Measurements from ENCODE around the gene MYBPHL. TPM values are rescaled to one million over a fixed set of nuclear protein-coding genes. Genes with fewer than 3 reads are reported as not detected.
"Not testable (repeated sequence)": the region's sequence is repeated elsewhere in the genome, so short reads cannot be mapped to it uniquely, and the experiment has no call there.

The MYBPHL gene
- total RNA-seq, 1 donor from 2014 or later, result 0.35 TPM

- ATAC-seq (no peak), DNase-seq (no peak)
- intact Hi-C loops (cut with micrococcal nuclease), result no loop called here
Observed at GRCh38 chr1:109312246-109312645, 5.4 kb upstream of the MYBPHL start.

DNA sequence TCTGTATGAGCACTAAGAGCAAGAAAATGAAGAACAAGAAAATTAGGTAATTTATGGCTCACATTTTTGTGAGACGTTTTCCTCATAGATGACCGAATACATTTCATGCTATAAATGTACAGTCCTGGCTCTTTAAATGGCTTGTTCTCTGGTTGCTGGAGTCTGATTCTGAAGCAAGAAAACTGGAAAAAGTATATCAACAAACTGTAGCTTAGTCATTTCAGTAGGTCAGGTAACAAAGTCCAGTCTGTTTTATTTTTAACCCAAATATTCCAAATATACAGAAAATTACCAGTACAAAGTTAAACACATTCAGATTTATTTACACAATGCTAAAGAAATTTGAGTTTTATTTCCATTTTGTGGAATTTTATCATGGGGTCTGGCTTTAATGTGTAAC lies 2.5 kb upstream of the MYBPHL start:
- ATAC-seq (no peak), DNase-seq (no peak)
- intact Hi-C loops (cut with micrococcal nuclease), result no loop called here

DNA sequence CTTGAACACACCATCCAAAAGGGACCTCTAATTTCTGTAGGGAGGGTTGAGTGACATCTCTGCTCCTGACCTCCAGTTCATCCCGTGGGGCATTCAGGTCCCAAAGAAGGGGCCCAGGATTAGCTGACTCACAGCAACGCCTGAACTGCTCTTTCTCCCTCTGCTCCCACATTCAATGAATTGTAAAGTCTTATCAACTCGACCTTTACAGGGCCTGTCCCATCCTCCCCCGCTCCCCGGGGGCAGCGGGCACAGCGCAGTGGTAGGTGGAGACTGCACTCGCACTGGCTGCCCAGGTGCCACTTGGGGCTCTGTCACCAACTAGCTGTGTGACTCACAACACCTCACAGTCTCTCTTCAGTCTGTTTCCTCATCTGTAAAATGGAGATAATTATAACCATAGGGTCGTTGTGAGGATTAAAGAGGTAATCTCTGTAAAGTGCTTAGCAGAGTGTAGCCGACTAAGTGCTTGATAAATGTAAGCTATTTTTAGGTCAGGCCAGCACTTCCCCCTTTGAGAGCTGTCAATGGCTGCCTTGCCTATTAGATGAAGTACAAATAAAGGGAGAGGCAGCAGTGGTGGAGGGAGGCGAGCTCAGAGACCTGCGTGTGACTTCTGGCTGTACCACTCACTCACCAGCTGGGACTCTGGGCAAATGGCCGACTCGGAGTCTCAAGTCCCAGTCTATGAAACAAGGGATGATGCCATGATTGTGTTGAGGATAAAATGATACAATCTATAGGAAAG lies 637 bp upstream of the MYBPHL start:
- peak; percentile 75 for DNase-seq
- peak; percentile 90 for ATAC-seq
- intact Hi-C loops (cut with micrococcal nuclease), result no loop called here

- intact Hi-C loops (cut with micrococcal nuclease); ATAC-seq; DNase-seq: not testable (repeated sequence)
Observed at GRCh38 chr1:109305991-109306390, 820 bp downstream of the MYBPHL start.

DNA sequence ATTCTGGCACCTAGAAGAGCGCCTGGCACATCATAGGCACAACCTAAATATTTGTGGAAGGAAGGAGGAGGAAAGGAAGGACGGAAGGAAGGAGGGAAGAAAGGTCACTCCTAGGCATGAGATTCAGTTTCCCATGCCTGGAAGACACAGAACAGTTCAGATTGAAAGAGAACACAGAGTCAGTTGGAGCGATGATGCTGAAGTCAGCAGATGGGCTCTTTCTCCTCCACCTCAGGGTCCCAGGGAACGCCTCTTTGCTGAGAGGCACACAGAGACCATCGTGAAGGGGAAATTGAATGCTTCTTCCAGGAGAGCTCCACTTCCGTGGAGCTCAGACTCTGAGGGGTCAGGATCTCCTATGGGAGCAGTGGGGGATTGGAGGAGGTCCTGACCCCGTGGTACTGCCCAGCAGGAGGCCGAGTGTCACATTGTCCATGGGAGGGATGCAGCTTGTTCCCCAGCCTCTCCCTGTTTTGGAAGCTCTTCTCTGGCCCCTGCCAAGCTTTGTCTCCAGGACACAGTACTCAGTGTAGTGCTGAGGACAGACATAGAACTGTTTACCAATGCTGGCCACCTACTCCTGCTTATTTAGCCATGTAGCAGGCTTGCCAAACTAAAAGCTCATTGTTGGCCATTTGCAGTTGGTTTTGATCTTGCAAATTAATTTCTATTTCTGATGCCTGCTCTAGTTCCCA lies 2.4 kb downstream of the MYBPHL start:
- ATAC-seq (peak; percentile 34), DNase-seq (peak; percentile 45)
- intact Hi-C loops (cut with micrococcal nuclease), result no loop called here

GRCh38 chr1:109301874-109302273 lies 4.9 kb downstream of the MYBPHL start:
- no peak for ATAC-seq
- no peak for DNase-seq
- intact Hi-C loops (cut with micrococcal nuclease), result no loop called here

DNA sequence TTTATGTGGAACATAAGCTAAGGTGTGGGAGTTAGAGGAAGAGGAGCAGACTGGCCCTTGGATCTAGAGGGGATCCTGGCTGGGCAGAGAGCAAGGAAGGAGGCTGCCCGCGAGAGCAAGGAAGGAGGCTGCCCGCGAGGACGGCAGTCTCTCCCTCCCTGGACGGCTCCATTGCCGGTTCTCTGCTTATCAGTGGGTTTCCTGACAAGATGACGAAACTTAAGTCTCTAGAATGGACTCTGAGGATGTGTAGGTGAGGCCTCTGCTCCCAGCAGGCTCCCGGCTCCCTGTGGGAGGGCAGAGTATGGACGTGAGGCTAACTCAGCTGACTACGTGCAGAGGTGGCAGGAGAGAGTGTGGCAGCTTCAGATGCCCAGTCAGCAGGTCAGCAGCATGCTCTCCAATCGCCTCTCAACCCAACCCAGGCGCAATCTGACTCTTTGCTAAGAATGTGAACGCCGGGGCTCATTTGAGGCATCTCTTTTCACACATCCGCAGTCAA lies 6.1 kb downstream of the MYBPHL start:
- no peak for ATAC-seq
- intact Hi-C loops (cut with micrococcal nuclease), result no loop called here
- no peak for DNase-seq

- ATAC-seq (peak; percentile 79), DNase-seq (peak; percentile 76)
- intact Hi-C loops (cut with micrococcal nuclease), result no loop called here
Observed at GRCh38 chr1:109299558-109300343, 7.1 kb downstream of the MYBPHL start.

GRCh38 chr1:109298666-109299557 lies 7.9 kb downstream of the MYBPHL start:
- intact Hi-C loops (cut with micrococcal nuclease), result no loop called here
- DNase-seq, result peak; percentile 62
- peak; percentile 71 for ATAC-seq

GRCh38 chr1:109296782-109297181 lies 10.0 kb downstream of the MYBPHL start:
- intact Hi-C loops (cut with micrococcal nuclease), result no loop called here
- no peak for ATAC-seq
- DNase-seq, result no peak

DNA sequence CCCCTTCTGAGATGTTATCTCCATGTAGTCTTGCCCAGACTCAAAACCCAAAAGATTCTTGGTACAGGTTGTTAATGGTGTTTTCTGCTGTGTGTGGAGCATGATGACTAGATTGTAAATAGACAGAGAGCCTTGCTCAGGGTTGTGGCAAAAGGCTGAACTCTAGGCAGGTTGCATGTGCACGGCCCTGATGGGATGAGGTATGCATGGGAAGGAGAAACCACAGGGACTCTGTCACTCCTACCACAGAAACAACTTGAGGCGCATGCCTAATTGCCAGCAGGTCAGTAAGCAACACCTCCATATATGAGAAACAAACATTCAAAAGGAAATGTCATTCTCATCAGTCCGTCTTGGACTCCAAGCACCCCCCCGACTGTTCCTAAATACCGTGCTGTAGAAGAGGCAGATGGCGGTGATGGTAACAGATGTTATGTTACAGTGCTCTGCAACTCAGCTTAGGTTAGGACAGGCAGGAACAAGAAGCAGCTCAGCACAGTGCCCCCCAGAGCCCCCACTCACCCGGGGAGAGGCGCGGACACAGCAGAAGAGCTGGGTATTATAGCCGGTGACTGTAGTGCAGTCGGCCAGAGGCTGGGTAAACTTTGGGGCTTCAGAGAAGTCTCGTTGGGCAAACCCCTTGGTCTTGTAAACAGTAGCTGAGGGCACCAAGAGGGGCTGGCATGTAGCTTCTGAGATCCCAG lies 10.9 kb downstream of the MYBPHL start:
- ATAC-seq (no peak), DNase-seq (no peak)
- intact Hi-C loops (cut with micrococcal nuclease), result no loop called here

DNA sequence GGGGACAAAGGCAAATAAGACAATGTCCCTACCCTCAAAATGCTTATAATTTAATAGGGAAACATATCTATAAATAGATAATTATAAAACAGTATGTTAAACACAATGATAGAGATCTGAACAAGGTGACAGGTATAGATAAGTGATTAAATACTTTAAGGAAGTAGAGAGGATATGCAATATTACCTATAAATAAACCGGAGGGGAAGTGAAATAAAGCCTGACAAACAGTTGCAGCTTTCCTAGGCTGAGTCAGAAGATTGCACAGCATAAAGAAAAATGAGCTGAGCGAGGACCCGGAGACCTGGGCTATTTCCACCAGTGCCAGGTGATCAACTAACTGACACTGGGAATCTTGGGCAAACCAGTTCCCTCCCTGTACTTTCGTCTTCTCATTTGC lies 12.3 kb downstream of the MYBPHL start:
- ATAC-seq, result no peak
- intact Hi-C loops (cut with micrococcal nuclease), result no loop called here
- no peak for DNase-seq

DNA sequence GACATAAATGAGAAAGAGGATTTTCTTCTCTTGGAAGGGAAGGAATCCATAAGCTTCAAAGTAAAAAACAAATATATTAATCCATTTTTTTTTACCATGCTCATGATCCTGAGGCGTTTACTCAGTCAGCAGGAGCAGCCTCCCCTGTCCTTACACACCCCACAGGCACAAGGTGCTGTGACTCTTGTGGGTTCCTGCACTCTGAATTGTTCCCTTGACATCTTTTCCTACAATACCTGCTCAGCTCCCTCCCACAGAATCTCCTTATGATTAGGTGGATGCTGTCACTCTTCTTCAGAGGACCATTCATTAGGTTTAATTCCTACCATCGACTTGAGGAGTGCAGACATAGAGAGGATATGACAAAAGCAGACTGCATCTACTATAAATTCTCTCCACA lies 13.8 kb downstream of the MYBPHL start:
- no peak for DNase-seq
- intact Hi-C loops (cut with micrococcal nuclease), result no loop called here
- ATAC-seq, result no peak

DNA sequence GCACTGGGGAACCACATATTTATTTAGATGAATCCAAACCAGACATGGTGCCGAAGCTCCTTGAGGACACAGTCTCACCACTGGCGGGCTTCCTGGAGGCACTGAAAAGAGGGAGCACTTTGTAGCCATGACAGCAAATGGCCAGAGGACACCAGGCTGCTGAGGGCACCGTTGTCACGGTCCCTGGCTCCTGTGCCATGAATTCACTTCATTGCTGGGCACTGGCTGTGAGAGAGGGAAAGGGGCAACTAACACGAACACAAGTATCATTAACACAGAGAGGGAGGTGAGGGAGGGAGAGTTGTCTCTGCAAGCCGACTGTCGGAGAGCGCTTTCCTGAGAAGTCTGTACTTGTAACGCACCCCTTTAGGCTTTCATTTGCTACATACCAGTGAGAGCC lies 14.4 kb downstream of the MYBPHL start:
- intact Hi-C loops (cut with micrococcal nuclease), result no loop called here
- DNase-seq (no peak), ATAC-seq (no peak)

DNA sequence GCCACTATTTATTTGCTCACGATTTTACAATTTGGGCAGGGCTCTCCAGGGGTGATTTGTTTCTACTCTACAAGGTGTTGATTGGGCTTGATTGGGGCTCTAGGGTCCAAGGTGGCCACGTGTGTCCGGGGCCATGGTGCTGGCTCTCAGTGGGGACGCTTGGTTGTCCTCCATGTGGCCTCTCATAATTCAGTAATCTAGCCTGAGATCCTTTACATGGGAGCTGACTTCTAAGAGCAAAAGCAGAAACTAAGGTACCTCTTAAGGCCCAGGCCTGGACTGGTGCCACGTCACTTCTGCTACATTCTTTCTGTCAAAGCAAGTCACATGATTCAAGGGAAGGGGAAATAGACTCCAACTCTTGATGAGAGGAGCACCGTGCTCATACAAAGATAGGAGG lies 15.8 kb downstream of the MYBPHL start:
- peak; percentile 69 for DNase-seq
- peak; percentile 18 for ATAC-seq
- intact Hi-C loops (cut with micrococcal nuclease), result no loop called here

GRCh38 chr1:109290137-109290536 lies 16.7 kb downstream of the MYBPHL start:
- ATAC-seq (no peak), DNase-seq (no peak)
- intact Hi-C loops (cut with micrococcal nuclease), result no loop called here

DNA sequence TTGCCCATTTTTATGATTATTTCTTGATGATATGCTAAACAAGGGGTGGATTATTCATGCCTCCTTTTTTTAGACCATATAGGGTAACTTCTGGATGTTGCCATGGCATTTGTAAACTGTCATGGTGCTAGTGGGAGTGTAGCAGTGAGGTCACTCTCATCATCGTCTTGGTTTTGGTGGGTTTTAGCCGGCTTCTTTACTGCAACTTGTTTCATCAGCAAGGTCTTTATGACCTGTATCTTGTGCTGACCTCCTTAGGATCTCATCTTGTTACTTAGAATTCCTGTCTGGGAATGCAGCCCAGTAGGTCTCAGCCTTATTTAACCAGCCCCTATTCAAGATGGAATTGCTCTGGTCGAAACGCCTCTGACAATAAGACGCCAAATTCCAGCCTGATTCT lies 20.0 kb downstream of the MYBPHL start:
- DNase-seq; intact Hi-C loops (cut with micrococcal nuclease); ATAC-seq: not testable (repeated sequence)
